HG03575 (cell line): ENCODE data around the gene ZNF354C.
"Not testable (repeated sequence)": the region's sequence is repeated elsewhere in the genome, so short reads cannot be mapped to it uniquely, and the experiment has no call there.

Source experiments
- ATAC-seq: cut with Tn5 transposase; IDR thresholded peaks from one replicate; pipeline ENCODE4 v1.9.1; 2021; ENCODE audit not compliant: unreplicated experiment, insufficient number of reproducible peaks, low FRiP score; ENCODE audit errors: extremely low read depth

Gene ZNF354C

GRCh38 chr5:179060116-179061008 lies at the start of gene ZNF354C:
Gene ZNF354C (plus strand): TSS chr5:179060373. CDS start chr5:179062069, 1,696 bp downstream.
- no peak for ATAC-seq

GRCh38 chr5:179023528-179024189 lies 36.5 kb upstream of the ZNF354C start, which contains the start of gene ZNF879:
Gene ZNF879 (plus strand): TSS chr5:179023804. CDS start chr5:179025005, 1,201 bp downstream.
- ATAC-seq, result no peak

GRCh38 chr5:179033004-179033580 lies 27.1 kb upstream of the ZNF354C start:
- ATAC-seq, result no peak

GRCh38 chr5:179044765-179045164 lies 15.4 kb upstream of the ZNF354C start:
- ATAC-seq, result no peak

GRCh38 chr5:179051784-179052183 lies 8.4 kb upstream of the ZNF354C start:
- no peak for ATAC-seq

GRCh38 chr5:179054036-179054785 lies 6.0 kb upstream of the ZNF354C start:
- ATAC-seq, result no peak

GRCh38 chr5:179054876-179055275 lies 5.3 kb upstream of the ZNF354C start:
- no peak for ATAC-seq

- ATAC-seq, result no peak
These were observed 4.7 kb upstream of the ZNF354C start for GRCh38 chr5:179055436-179055835.

GRCh38 chr5:179055841-179056240 lies 4.3 kb upstream of the ZNF354C start:
- ATAC-seq, result no peak

- no peak for ATAC-seq
These were observed 852 bp downstream of the ZNF354C start for GRCh38 chr5:179061025-179061424.

- no peak for ATAC-seq
These were observed 5.5 kb downstream of the ZNF354C start for GRCh38 chr5:179065703-179066102.

GRCh38 chr5:179079165-179079987 lies 19.2 kb downstream of the ZNF354C start:
- no peak for ATAC-seq

- no peak for ATAC-seq
These were observed 20.6 kb downstream of the ZNF354C start for GRCh38 chr5:179080724-179081123.

- ATAC-seq, result no peak
These were observed 29.3 kb downstream of the ZNF354C start for GRCh38 chr5:179089502-179089901.

- not testable (repeated sequence) for ATAC-seq
These were observed 41.1 kb downstream of the ZNF354C start for GRCh38 chr5:179101282-179101681.

GRCh38 chr5:179110528-179110927 lies 50.4 kb downstream of the ZNF354C start:
- no peak for ATAC-seq

GRCh38 chr5:179111267-179112207 lies 51.4 kb downstream of the ZNF354C start:
- no peak for ATAC-seq
